SKM-1 (cell line): Measurements from ENCODE around the gene CHSY1.
A peak's percentile ranks its signal among the peaks of the same experiment; 100 is the strongest.
"Not testable (repeated sequence)": the region's sequence is repeated elsewhere in the genome, so short reads cannot be mapped to it uniquely, and the experiment has no call there.

Experiments
- DNase-seq: peaks from one replicate; lab custom pipeline; 2025; ENCODE audit not compliant: unreplicated experiment; lab: John Stamatoyannopoulos, UW

CHSY1 gene

GRCh38 chr15:101246391-101246790, 5.5 kb downstream of the CHSY1 start:
- DNase-seq: no peak

- no peak for DNase-seq
These were observed 6.8 kb downstream of the CHSY1 start for GRCh38 chr15:101244889-101245668.

GRCh38 chr15:101244036-101244781, 7.6 kb downstream of the CHSY1 start:
- DNase-seq: no peak

GRCh38 chr15:101243420-101243819, 8.4 kb downstream of the CHSY1 start:
- DNase-seq: no peak

- no peak for DNase-seq
These were observed 8.9 kb downstream of the CHSY1 start for GRCh38 chr15:101242999-101243336.

- peak; percentile 94 for DNase-seq
These were observed 9.5 kb downstream of the CHSY1 start for GRCh38 chr15:101242160-101242998.

GRCh38 chr15:101240358-101240757, 11.5 kb downstream of the CHSY1 start:
- no peak for DNase-seq

- peak; percentile 44 for DNase-seq
These were observed 12.1 kb downstream of the CHSY1 start for GRCh38 chr15:101239724-101240136.

GRCh38 chr15:101237251-101237650, 14.6 kb downstream of the CHSY1 start:
- peak; percentile 62 for DNase-seq

GRCh38 chr15:101233651-101234280, 18.1 kb downstream of the CHSY1 start:
- DNase-seq: no peak

- DNase-seq: no peak
These were observed 19.2 kb downstream of the CHSY1 start for GRCh38 chr15:101232677-101233076.

- no peak for DNase-seq
These were observed 23.5 kb downstream of the CHSY1 start for GRCh38 chr15:101228313-101228712.

- no peak for DNase-seq
These were observed 26.2 kb downstream of the CHSY1 start for GRCh38 chr15:101225658-101226057.

- DNase-seq: no peak
These were observed 29.9 kb downstream of the CHSY1 start for GRCh38 chr15:101221902-101222301.

- DNase-seq: no peak
These were observed 31.8 kb downstream of the CHSY1 start for GRCh38 chr15:101220060-101220459.

GRCh38 chr15:101219441-101219840, 32.4 kb downstream of the CHSY1 start:
- DNase-seq: no peak

- no peak for DNase-seq
These were observed 34.4 kb downstream of the CHSY1 start for GRCh38 chr15:101217446-101217845.

- DNase-seq: no peak
These were observed 35.7 kb downstream of the CHSY1 start for GRCh38 chr15:101216100-101216499.

- DNase-seq: no peak
These were observed 36.2 kb downstream of the CHSY1 start for GRCh38 chr15:101215681-101216080.

- not testable (repeated sequence) for DNase-seq
These were observed 37.3 kb downstream of the CHSY1 start for GRCh38 chr15:101214435-101215097.

GRCh38 chr15:101213570-101213969, 38.3 kb downstream of the CHSY1 start:
- DNase-seq: no peak
